Measurements from ENCODE around the gene NVL. TPM values are rescaled to one million over a fixed set of nuclear protein-coding genes. Genes with fewer than 3 reads are reported as not detected.
A peak's percentile ranks its signal among the peaks of the same experiment; 100 is the strongest.

The NVL gene
- total and polyA plus RNA-seq, 10 of the 15 experiments (the other 5 are each of a cell fraction or from before 2014, with no cell fraction given): 20.3 to 49.6 (median 35.2) TPM

GRCh38 chr1:224182866-224183590 is 146.9 kb downstream of the NVL start, which contains the start of gene DEGS1:
TSS of gene DEGS1 (plus strand) at chr1:224183240. CDS start at chr1:224183337, 97 bp downstream.
- no peaks in the 10 kb centered on the region for H3K36me3 ChIP-seq (ENCODE audit: control insufficient read depth in 2 of 2, insufficient read depth in 2 of 2, low read length in 1 of 2)
- peak within 1 kb of the TSS; percentile 91 for H3K27ac ChIP-seq (ENCODE audit: control insufficient read depth, insufficient read depth)
- DNase-seq (ENCODE audit: low read depth, low spot score): no peak
- peak; percentile 76 for ATAC-seq
- SMC1A ChIA-PET (ENCODE audit: uncharacterized antibody, unreplicated experiment): interaction anchor here (0.7 to 2.9 kb wide), 6 partner anchors 10 to 194 kb away, joined by 3 to 14 read pairs (median 4); no protein-coding TSS in a partner anchor
- H3K9me3 ChIP-seq (replicated peaks; ENCODE audit: control insufficient read depth, insufficient read depth, low read length): no peaks in the 10 kb centered on the region
- no peak for FAIRE-seq
- peak within 1 kb of the TSS; percentile 90 for H3K4me3 ChIP-seq
- intact Hi-C loops (cut with micrococcal nuclease; ENCODE audit: unreplicated experiment) (loop anchor here (1.0 to 5.0 kb wide), 4 partner anchors 14 to 336 kb away; partner anchors contain the start of genes NVL and TP53BP2), in situ Hi-C loops (cut with MboI) (no loop called here)
- no peaks in the 10 kb centered on the region; the same call in 1 of the 2 replicates for H4K20me1 ChIP-seq (ENCODE audit: control insufficient read depth, insufficient read depth)
- H3K9ac ChIP-seq (ENCODE audit: control insufficient read depth, insufficient read depth, low read length): peak within 1 kb of the TSS; percentile 89
- peaks cover 16% of the 10 kb centered on the region; the same call in 1 of the 2 replicates for H3K4me1 ChIP-seq (ENCODE audit: control insufficient read depth, insufficient read depth, low read length)
- H2AFZ ChIP-seq (ENCODE audit: control insufficient read depth, low read depth, low read length): peak within 1 kb of the TSS; percentile 75
- RAD21 ChIA-PET (ENCODE audit: unreplicated experiment): interaction anchor here (0.8 to 1.9 kb wide), 9 partner anchors 10 to 338 kb away, joined by 3 to 8 read pairs (median 4); partner anchors contain the start of gene TP53BP2
- BruUV-seq (replicated peaks): no TSS peak
- peaks cover 45% of the 10 kb centered on the region for H3K79me2 ChIP-seq (ENCODE audit: control insufficient read depth, insufficient read depth, low read length)
- CTCF ChIA-PET: interaction anchor here (0.6 to 2.5 kb wide), 7 partner anchors 12 to 195 kb away, joined by 3 to 9 read pairs (median 3); no protein-coding TSS in a partner anchor
- POLR2A ChIA-PET: interaction anchor here (0.7 to 1.8 kb wide), 5 partner anchors 14 to 467 kb away, joined by 3 to 7 read pairs (median 3); partner anchors contain the start of gene FBXO28
- under 1% methylated on average over 69 of the region's 94 CpGs for whole genome bisulfite sequencing (ENCODE audit: insufficient coverage, insufficient replicate concordance, low lambda C conversion rate, missing lambda C conversion rate)
- H3K4me2 ChIP-seq (ENCODE audit: control insufficient read depth, insufficient read depth): peak within 1 kb of the TSS; percentile 85
- H3K27me3 ChIP-seq (replicated peaks in 1 of 2; ENCODE audit: control insufficient read depth in 2 of 2, insufficient read depth in 2 of 2, low read length in 1 of 2): no peaks in the 10 kb centered on the region
- TF ChIP-seq SPI1 (IDR thresholded peaks at IDR 0.05; ENCODE audit: borderline replicate concordance, insufficient read depth, low read depth, low read length): no peak
- TF ChIP-seq FOXM1 (IDR thresholded peaks at IDR 0.05; ENCODE audit: low read depth, low read length): 0 out of 2 replicates have a peak, but pooled peaks have one; percentile 3
- peak; percentile 34; the same call in 2 of the 3 replicates for TF ChIP-seq POU2F2 (IDR thresholded peaks at IDR 0.05; ENCODE audit: borderline replicate concordance, low read depth, low read length)
- 0 out of 2 replicates have a peak, but pooled peaks have one; percentile 64 for TF ChIP-seq CHD1 (IDR thresholded peaks at IDR 0.05; ENCODE audit: low read depth, low read length)
- peak; percentile 84; the same call in 1 of the 2 replicates for TF ChIP-seq MXI1 (IDR thresholded peaks at IDR 0.05; ENCODE audit: low read depth, low read length)
- TF ChIP-seq, protein P1, sequence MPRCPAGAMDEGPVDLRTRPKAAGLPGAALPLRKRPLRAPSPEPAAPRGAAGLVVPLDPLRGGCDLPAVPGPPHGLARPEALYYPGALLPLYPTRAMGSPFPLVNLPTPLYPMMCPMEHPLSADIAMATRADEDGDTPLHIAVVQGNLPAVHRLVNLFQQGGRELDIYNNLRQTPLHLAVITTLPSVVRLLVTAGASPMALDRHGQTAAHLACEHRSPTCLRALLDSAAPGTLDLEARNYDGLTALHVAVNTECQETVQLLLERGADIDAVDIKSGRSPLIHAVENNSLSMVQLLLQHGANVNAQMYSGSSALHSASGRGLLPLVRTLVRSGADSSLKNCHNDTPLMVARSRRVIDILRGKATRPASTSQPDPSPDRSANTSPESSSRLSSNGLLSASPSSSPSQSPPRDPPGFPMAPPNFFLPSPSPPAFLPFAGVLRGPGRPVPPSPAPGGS (IDR thresholded peaks at IDR 0.05; ENCODE audit: borderline replicate concordance, insufficient read depth, low read depth, low read length, poor library complexity, severe bottlenecking): peak; percentile 18
- TF ChIP-seq POLR2AphosphoS5 (IDR thresholded peaks at IDR 0.05; ENCODE audit: low read length): peak; percentile 80
- peak; percentile 25; the same call in 1 of the 2 replicates for TF ChIP-seq EED (IDR thresholded peaks at IDR 0.05; ENCODE audit: low read depth)
- TF ChIP-seq TCF3 (IDR thresholded peaks at IDR 0.05; ENCODE audit: borderline replicate concordance, insufficient read depth, low read depth, low read length): peak; percentile 46; the same call in 1 of the 2 replicates
- peak; percentile 17 for TF ChIP-seq TBL1XR1 (IDR thresholded peaks at IDR 0.05; ENCODE audit: low read depth, low read length)
- TF ChIP-seq SUZ12 (IDR thresholded peaks at IDR 0.05; ENCODE audit: unreplicated experiment): no peak
- TF ChIP-seq POLR2A (IDR thresholded peaks at IDR 0.05; ENCODE audit: low read depth, low read length): peak; percentile 97
- peak; percentile 39 for TF ChIP-seq SIN3A (IDR thresholded peaks at IDR 0.05; ENCODE audit: low read depth, low read length)
- TF ChIP-seq JUND (IDR thresholded peaks at IDR 0.05; ENCODE audit: low read depth, low read length): no peak
- TF ChIP-seq FOXK2 (IDR thresholded peaks at IDR 0.05): no peak
- TF ChIP-seq YY1 (IDR thresholded peaks at IDR 0.05; ENCODE audit: low read depth, low read length): no peak; the same call in 1 of the 2 replicates
- no peak for TF ChIP-seq PAX8 (IDR thresholded peaks at IDR 0.05)
- TF ChIP-seq PML (IDR thresholded peaks at IDR 0.05; ENCODE audit: low read length): 0 out of 2 replicates have a peak, but pooled peaks have one; percentile 33
- TF ChIP-seq IRF5 (IDR thresholded peaks at IDR 0.05; ENCODE audit: borderline replicate concordance): no peak
- peak; percentile 85 for TF ChIP-seq DPF2 (IDR thresholded peaks at IDR 0.05)
- TF ChIP-seq POLR2AphosphoS2 (IDR thresholded peaks at IDR 0.05; ENCODE audit: low read depth, low read length): peak; percentile 84; the same call in 1 of the 2 replicates
- TF ChIP-seq MAX (IDR thresholded peaks at IDR 0.05; ENCODE audit: low read depth, low read length): peak; percentile 57; the same call in 1 of the 2 replicates
